Fibroblast of villous mesenchyme (primary cell): ENCODE data around the gene CCDC9B. TPM values are rescaled to one million over a fixed set of nuclear protein-coding genes. Genes with fewer than 3 reads are reported as not detected.

Experiments used
- DNase-seq: peaks from one replicate; pipeline ENCODE4 v3.0.0-alpha.2; 2010; ENCODE audit warnings: low read depth
- H3K4me3 ChIP-seq: 2 replicates; pipeline ENCODE4 v1.5.1; 2011; ENCODE audit warnings: low read depth, mild to moderate bottlenecking, low read length
- CTCF ChIP-seq: IDR thresholded peaks from 2 replicates; pipeline ENCODE4 v1.5.1; 2012; ENCODE audit warnings: low read depth, mild to moderate bottlenecking, low read length; ENCODE audit not compliant: insufficient read depth
- total RNA-seq: library from RNA; depleted of rRNA; stranded (reverse); fragments of >200 nt; gene quantifications from 2 replicates; pipeline ENCODE4 v1.2.3, GENCODE V29; 2012

CCDC9B gene
- total RNA-seq, 1 donor, result 35.4 TPM

- peak; percentile 89 for TF ChIP-seq CTCF
- no peak overlapping the region for H3K4me3 ChIP-seq
- DNase-seq, result peak; percentile 74
These were observed 19.8 kb downstream of the CCDC9B start for GRCh38 chr15:40320931-40321371.

DNA sequence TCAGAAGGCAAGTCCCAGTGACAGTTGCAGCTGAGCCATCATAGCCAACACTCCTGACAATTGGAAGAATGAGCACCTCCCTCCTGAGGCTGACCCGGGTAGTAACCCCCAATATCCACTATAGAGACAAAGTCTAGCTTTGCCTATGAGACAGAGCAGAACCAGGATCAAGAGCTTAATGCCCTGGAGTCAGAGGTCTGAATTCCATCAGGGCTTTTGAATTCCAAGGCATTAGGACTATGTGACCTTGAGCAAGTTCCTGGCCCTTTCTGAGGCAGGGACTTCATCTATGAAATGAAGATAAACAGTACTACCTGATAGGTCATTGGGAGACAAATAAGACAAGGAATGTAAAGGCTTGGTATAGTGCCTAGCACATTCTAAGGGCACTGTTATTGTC, 20.3 kb downstream of the CCDC9B start:
- DNase-seq, result no peak
- H3K4me3 ChIP-seq, result no peak overlapping the region
- no peak for TF ChIP-seq CTCF

GRCh38 chr15:40317580-40317979, 23.2 kb downstream of the CCDC9B start:
- no peak overlapping the region for H3K4me3 ChIP-seq
- no peak for TF ChIP-seq CTCF
- DNase-seq, result no peak

GRCh38 chr15:40316931-40317330, 23.8 kb downstream of the CCDC9B start:
- no peak overlapping the region for H3K4me3 ChIP-seq
- no peak for TF ChIP-seq CTCF
- DNase-seq, result no peak

DNA sequence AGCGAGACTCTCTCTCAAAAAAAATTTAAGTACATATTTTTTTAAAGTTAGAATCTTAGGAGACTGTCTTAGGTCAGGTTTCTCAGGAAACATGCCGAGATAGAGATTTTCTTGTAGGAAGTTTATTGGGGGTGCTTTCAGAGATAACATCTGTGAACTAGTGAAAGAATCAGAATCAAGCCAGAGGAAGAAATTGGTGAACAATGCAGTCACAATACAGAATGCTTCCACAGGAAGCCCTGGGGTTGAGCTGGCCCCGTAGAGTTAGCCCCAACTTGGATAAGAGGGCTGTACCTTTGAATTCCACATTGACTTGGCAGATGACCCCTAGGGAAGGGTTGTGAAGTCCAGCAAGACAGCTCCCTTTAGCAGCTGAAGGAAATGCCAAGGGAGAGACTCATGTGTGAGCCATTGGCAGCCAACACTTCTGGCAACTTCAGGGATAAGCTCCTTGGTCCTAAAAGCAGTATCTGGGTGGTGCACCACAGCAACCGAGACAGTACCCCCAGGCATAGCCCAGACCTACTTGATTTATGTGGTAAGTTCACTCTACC, 25.9 kb downstream of the CCDC9B start:
- H3K4me3 ChIP-seq, result no peak overlapping the region
- no peak for TF ChIP-seq CTCF
- no peak for DNase-seq

- no peak overlapping the region for H3K4me3 ChIP-seq
- no peak for DNase-seq
- TF ChIP-seq CTCF, result no peak
These were observed 27.0 kb downstream of the CCDC9B start for GRCh38 chr15:40313531-40314398.
